Measurements from ENCODE around the gene MGAT4C. TPM values are rescaled to one million over a fixed set of nuclear protein-coding genes. Genes with fewer than 3 reads are reported as not detected.
"Not testable (repeated sequence)": the region's sequence is repeated elsewhere in the genome, so short reads cannot be mapped to it uniquely, and the experiment has no call there.

MGAT4C gene
- total RNA-seq, 2 donors from 2014 or later, result not detected

DNA sequence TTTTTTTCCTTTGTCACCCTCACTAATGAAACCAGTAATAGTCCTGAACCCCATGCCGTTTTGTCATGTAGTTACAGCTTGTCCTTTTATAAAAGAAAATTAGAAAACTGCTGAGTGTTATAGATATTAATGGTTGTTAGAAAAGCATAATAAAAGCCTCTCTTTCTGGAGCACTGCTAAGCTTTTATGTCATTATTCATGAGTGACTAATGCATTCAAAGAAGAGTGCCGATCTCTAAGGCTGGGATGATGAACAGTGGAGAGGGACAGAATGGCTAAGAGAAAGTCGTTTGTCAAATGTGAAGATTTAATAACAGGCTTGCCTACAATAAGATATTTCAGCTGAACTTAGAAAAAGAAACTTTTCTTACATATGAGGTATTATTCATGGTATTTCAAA, 121.6 kb downstream of the MGAT4C start:
- no peak overlapping the region for H3K4me3 Mint-ChIP-seq

DNA sequence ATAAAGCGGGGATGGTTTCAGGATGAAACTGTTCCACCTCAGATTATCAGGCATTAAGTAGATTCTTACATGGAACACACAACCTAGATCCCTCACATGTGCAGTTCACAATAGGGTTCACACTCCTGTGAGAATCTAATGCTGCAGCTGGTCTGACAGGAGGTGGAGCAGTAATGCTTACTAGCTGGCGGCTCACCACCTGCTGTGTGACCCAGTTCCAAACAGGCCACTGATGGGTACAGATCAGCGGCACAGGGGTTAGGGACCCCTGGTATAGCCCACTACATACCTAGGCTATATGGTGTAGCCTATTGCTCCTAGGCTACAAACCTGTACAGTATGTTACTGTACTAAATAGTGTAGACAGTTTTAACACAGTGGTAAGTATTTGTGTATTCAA, 129.3 kb downstream of the MGAT4C start:
- not testable (repeated sequence) for H3K4me1 Mint-ChIP-seq; ATAC-seq (replicated peaks)

More for the DNA sequence above, 121.6 kb downstream of the MGAT4C start:
- Mint-ChIP-seq H3K9me3 (peaks cover 18% of the 10 kb centered on the region), H3K4me1 (no peaks in the 10 kb centered on the region), H3K27ac (no peak overlapping the region), H3K36me3 (ENCODE audit: low read depth) (no peaks in the 10 kb centered on the region), H3K27me3 (no peaks in the 10 kb centered on the region)
- no peak for ATAC-seq (replicated peaks)

DNA sequence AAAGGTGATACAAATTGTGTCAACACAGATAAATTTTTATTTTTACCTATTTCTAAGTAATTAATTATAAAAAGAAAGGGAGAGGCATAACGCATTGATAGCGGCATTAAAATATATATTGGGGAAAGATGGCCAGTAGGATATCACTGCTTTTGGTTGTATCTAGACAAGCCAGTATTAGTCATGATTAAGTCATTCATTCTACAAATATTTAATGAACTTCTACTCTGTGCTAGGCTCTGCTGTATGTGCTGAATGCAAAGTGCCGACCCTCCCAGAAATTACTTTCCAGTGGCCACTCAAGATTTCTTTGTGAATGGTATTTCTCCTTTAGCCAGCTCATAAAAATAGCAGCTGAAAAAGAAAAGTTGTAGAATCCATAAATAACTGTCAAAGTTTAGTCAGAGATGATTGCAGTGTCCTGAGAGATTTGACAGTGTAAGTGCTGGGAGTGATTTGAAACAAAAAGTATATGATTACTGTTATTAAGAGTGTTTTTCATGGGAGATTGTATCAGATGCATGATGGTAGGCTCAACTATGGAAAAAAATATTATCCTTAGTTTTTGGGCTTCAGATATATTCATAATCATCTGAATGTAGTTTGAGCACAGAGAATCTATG, 133.2 kb downstream of the MGAT4C start:
- Mint-ChIP-seq H3K4me3 (no peak overlapping the region), H3K9me3 (peaks cover 3% of the 10 kb centered on the region), H3K36me3 (ENCODE audit: low read depth) (no peaks in the 10 kb centered on the region), H3K27me3 (no peaks in the 10 kb centered on the region), H3K4me1 (no peaks in the 10 kb centered on the region), H3K27ac (no peak overlapping the region)
- no peak for ATAC-seq (replicated peaks)

More for the DNA sequence above, 129.3 kb downstream of the MGAT4C start:
- not testable (repeated sequence) for H3K9me3 Mint-ChIP-seq; H3K36me3 Mint-ChIP-seq (ENCODE audit: low read depth); H3K4me3 Mint-ChIP-seq; H3K27me3 Mint-ChIP-seq; H3K27ac Mint-ChIP-seq

DNA sequence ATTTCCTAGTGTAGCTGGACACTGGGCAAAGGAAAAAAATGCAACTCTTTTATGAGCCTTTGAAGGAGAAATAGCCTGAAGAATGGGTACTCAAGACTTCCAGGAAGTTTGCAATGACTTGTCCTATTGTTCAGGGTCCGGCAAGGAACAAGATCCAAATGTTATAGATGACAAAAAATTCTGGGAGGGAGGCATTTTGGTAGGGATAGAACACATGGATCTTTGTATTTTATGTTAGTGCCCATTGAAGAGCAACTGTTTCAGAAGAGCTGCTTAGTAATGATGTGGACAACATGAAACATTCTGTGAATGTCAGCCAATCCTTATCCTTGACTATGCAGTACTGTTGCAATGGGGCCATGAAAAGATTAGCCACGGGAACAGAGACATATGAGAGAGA, 138.0 kb downstream of the MGAT4C start:
- ATAC-seq (replicated peaks), result no peak
- Mint-ChIP-seq H3K36me3 (ENCODE audit: low read depth) (no peaks in the 10 kb centered on the region), H3K4me3 (no peak overlapping the region), H3K9me3 (peaks cover 10% of the 10 kb centered on the region), H3K27me3 (no peaks in the 10 kb centered on the region), H3K4me1 (no peaks in the 10 kb centered on the region), H3K27ac (no peak overlapping the region)

DNA sequence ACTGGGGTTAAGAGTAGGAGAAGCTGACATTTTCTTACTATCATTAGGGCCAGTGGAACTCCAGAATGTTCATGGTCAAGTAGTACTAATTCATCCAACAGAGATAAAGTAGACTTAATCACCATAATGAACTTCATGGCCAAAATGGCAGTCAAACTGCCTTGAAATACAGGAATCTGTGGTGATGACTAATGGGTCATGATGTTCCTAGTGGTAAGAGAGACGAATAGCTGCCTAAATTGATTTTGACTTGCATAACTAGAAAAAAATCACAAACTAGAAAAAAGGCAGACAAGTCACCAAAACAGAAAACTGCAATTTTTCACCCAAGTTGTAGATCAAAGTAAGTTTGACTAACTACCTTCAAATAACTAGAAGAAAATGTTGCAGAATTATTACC, 138.5 kb downstream of the MGAT4C start:
- H3K4me1 Mint-ChIP-seq, result no peaks in the 10 kb centered on the region
- no peaks in the 10 kb centered on the region for H3K27me3 Mint-ChIP-seq
- peaks cover 10% of the 10 kb centered on the region for H3K9me3 Mint-ChIP-seq
- no peak overlapping the region for H3K4me3 Mint-ChIP-seq
- no peak for ATAC-seq (replicated peaks)
- H3K27ac Mint-ChIP-seq, result no peak overlapping the region
- H3K36me3 Mint-ChIP-seq (ENCODE audit: low read depth), result no peaks in the 10 kb centered on the region

DNA sequence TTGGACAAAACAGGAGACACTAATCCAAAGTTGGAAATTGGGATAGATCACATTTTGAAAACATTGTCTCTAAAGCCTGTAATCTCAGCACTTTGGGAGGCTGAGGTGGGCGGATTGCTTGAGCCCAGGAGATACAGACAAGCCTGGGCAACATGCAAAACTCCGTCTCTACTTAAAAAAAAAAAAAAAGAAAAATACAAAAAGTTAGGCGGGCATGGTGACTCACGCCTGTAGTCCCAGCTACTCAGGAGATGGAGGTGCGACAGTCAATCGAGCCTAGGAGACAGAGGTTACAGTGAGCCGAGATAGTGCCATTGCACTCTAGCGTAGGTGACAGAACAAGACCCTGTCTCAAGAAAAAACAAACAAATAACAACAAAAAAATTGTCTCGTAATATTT, 152.1 kb downstream of the MGAT4C start:
- Mint-ChIP-seq H3K9me3 (peaks cover 8% of the 10 kb centered on the region), H3K27ac (no peak overlapping the region), H3K4me3 (no peak overlapping the region), H3K4me1 (no peaks in the 10 kb centered on the region), H3K27me3 (no peaks in the 10 kb centered on the region), H3K36me3 (ENCODE audit: low read depth) (no peaks in the 10 kb centered on the region)
- no peak for ATAC-seq (replicated peaks)

DNA sequence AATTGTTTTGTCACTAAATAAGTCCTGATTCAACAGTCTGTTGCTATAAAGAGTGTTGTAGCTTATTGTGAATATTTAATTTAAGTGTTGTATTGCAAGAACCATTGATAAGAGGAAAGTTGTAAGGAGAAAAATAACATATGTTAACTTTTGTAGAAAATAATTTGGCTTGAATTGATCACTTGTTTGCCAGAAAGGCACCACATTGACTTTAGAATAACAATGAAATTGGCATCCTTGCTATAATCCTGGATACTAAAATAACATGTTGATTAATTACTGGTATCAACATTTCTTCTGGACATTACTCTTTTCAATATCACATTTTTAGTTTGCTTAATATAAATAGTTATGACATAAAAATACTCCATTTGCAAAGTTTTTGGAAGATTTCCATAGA, 159.0 kb downstream of the MGAT4C start:
- no peak for ATAC-seq (replicated peaks)
- H3K27me3 Mint-ChIP-seq, result no peaks in the 10 kb centered on the region
- H3K36me3 Mint-ChIP-seq (ENCODE audit: low read depth), result no peaks in the 10 kb centered on the region
- H3K4me3 Mint-ChIP-seq, result no peak overlapping the region
- peaks cover 4% of the 10 kb centered on the region for H3K9me3 Mint-ChIP-seq
- H3K27ac Mint-ChIP-seq, result no peak overlapping the region
- H3K4me1 Mint-ChIP-seq, result no peaks in the 10 kb centered on the region

DNA sequence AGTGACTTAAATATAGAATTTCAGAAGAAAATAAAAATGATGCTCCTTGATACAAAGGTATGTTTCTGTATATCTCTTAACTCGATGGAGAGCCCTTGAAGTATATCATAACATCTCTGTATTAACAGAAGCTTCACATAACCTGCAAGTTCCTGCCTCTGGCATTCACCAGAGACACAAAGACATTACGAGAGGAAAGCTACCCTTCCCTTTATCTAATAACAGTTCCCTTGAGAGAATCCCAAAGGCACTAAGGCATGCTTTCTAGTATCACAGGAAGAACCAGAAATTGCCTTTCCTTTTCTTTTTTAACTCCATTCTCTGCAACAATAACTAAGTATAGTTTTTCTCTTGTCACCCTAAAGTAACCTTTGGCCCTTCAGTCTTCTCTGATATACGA, 164.5 kb downstream of the MGAT4C start:
- Mint-ChIP-seq H3K9me3 (peaks cover 8% of the 10 kb centered on the region), H3K4me3 (no peak overlapping the region), H3K27ac (no peak overlapping the region), H3K27me3 (no peaks in the 10 kb centered on the region), H3K36me3 (ENCODE audit: low read depth) (no peaks in the 10 kb centered on the region), H3K4me1 (no peaks in the 10 kb centered on the region)
- no peak for ATAC-seq (replicated peaks)

DNA sequence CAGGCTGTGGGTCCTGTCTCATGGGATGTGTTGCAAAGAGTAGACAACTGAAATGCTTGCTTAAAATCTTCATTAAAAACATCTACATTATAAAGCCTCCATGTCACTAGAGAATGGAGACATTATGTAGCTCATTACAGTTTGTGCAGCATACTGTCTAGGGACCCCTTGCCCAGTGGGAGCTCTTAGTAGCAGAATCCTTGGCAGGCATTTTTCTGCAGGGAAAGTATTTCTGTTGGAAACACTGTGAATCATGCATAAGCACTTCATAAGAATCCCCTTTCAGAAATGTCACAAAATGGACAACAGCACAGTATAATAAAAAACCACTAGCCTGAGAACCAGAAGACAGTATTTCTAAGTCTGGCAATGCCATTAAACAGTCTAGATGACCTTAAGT, 174.3 kb downstream of the MGAT4C start:
- Mint-ChIP-seq H3K4me1 (no peaks in the 10 kb centered on the region), H3K9me3 (peaks cover 20% of the 10 kb centered on the region), H3K27ac (no peak overlapping the region), H3K27me3 (no peaks in the 10 kb centered on the region), H3K4me3 (no peak overlapping the region), H3K36me3 (ENCODE audit: low read depth) (no peaks in the 10 kb centered on the region)
- ATAC-seq (replicated peaks), result no peak

DNA sequence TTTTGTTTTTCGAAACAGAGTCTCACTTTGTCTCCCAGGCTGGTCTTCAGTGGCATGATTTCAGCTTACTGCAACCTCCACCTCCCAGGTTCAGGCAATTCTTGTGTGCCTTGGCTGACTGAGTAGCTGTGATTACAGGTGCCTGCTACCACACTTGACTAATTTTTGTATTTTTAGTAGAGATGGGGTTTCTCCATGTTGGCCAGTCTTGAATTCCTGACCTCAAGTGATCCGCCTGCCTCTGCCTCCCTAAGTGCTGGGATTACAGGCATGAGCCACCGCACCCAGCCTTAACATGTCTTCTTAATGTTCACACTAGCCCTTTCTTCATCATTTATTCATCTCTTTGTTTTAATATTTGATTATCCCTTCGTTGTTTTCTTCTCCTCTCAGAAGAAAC, 197.1 kb downstream of the MGAT4C start:
- not testable (repeated sequence) for H3K27me3 Mint-ChIP-seq; H3K27ac Mint-ChIP-seq; ATAC-seq (replicated peaks); H3K4me3 Mint-ChIP-seq; H3K4me1 Mint-ChIP-seq; H3K36me3 Mint-ChIP-seq (ENCODE audit: low read depth)
- peaks cover 10% of the 10 kb centered on the region for H3K9me3 Mint-ChIP-seq

DNA sequence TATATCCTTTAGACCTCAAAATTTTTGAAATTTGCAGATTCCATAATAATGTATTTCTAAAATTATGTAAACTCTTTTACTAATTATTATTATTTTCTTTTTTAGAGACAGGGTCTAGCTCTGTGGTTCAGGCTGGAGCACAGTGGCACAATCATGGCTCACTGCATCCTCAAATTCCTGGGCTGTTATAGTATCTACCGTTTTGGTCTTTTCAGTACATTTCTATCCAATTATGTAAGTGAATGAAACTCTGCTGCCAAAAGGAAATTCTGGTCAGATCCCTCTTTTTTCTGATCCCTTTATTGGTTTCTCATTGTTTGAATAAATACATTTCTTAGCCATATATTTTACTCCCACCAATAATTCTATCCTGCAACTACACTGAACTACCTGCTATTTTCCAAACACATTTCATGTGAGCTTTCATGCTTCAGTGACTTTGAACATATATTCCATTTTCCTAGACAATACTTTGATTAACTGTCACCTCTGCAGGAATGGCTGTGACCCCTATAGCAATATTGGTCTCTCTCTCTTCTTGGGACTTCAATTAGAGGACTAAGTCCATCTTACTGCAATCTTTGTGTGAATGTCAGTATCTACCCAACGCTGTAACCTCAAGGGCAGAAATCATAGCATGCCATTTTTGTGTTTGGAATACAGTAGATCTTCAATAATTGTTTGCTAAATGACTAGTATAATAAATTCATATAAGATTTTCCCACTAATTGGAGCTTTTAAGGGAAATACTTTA, 198.9 kb downstream of the MGAT4C start:
- Mint-ChIP-seq H3K27me3 (no peaks in the 10 kb centered on the region), H3K27ac (no peak overlapping the region), H3K4me3 (no peak overlapping the region), H3K36me3 (ENCODE audit: low read depth) (no peaks in the 10 kb centered on the region), H3K4me1 (no peaks in the 10 kb centered on the region), H3K9me3 (peaks cover 6% of the 10 kb centered on the region)
- no peak for ATAC-seq (replicated peaks)

DNA sequence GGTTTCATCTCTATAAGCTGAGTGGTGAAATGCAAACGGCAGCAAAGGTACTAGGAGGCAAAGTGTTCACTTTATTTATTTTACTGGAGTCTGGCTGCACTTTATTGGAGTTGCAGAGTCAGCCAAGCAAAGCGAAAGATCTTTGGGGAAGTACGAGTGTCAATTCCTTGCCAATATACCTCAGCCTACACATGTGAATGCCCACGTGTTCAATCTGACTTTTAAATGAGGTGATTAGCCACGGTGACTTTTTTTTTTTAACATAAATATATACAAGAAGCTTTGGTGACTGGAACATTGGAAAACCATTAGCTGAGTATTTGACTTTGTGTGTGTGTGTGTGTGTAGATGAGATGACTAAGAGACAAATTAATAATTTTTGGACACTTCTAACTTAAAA, 203.3 kb downstream of the MGAT4C start:
- H3K9me3 Mint-ChIP-seq, result no peaks in the 10 kb centered on the region
- no peak overlapping the region for H3K27ac Mint-ChIP-seq
- H3K27me3 Mint-ChIP-seq, result no peaks in the 10 kb centered on the region
- H3K4me1 Mint-ChIP-seq, result no peaks in the 10 kb centered on the region
- H3K36me3 Mint-ChIP-seq (ENCODE audit: low read depth), result no peaks in the 10 kb centered on the region
- no peak overlapping the region for H3K4me3 Mint-ChIP-seq
- no peak for ATAC-seq (replicated peaks)

DNA sequence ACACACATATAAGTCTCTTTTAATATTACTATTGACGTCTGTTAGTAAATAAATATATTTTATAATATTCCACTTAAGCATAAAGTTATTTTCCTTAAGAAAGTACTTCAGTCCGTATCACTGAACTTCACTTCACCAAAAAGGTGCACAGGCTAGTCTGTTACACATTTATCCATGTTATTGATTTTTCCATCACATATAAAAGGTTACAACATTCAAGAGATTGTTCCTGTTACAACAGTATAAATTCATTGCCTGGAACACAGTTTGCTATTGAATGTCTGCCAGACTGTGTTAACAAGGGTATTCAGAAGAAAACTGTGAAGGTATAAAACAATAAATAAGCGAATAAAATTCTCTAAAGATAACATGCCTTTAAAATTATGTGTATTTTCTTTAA, 206.2 kb downstream of the MGAT4C start:
- Mint-ChIP-seq H3K4me3 (no peak overlapping the region), H3K36me3 (ENCODE audit: low read depth) (no peaks in the 10 kb centered on the region), H3K4me1 (no peaks in the 10 kb centered on the region), H3K9me3 (peaks cover 5% of the 10 kb centered on the region), H3K27ac (no peak overlapping the region), H3K27me3 (no peaks in the 10 kb centered on the region)
- no peak for ATAC-seq (replicated peaks)

DNA sequence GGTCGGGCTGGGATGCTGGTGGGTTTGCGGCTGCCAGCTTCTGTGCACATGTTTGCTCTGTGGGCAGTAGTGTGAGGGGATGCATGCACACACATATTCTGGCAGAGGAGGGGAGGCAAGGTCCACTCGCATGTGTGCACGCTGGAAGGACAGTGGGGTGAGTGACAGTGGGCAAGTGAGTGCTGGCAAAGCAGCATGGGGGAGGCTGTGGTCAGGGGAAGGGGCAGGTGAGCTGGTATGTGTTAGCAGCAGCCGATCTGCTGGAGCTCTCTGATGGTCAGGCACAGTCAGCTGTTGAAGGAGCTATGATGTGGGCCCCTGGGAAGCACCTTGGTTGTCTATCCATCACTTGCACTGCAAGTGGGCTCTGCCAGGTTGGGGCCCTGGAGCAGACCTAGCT, 211.8 kb downstream of the MGAT4C start:
- H3K4me1 Mint-ChIP-seq, result no peaks in the 10 kb centered on the region
- peaks cover 25% of the 10 kb centered on the region for H3K9me3 Mint-ChIP-seq
- H3K36me3 Mint-ChIP-seq (ENCODE audit: low read depth), result no peaks in the 10 kb centered on the region
- ATAC-seq (replicated peaks), result no peak
- no peaks in the 10 kb centered on the region for H3K27me3 Mint-ChIP-seq
- no peak overlapping the region for H3K4me3 Mint-ChIP-seq
- H3K27ac Mint-ChIP-seq, result no peak overlapping the region

DNA sequence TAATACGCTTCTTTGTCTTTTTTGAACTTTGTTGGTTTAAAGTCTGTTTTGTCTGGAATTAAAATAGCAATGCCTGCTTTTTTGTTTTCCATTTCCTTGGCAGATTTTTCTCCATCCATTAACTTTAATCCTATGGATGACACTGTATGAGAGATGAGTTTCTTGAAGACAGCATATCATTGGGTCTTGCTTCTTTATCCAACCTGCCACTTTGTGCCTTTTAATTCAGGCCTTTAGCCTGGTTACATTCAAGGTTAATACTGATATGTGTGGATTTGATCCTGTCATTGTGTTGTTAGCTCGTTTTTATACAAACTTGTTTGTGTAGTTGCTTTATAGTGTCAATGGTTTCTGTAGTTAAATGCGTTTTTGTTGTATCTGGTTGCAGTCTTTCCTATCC, 214.1 kb downstream of the MGAT4C start:
- Mint-ChIP-seq H3K4me3 (no peak overlapping the region), H3K36me3 (ENCODE audit: low read depth) (no peaks in the 10 kb centered on the region), H3K27me3 (no peaks in the 10 kb centered on the region), H3K4me1 (no peaks in the 10 kb centered on the region), H3K27ac (no peak overlapping the region), H3K9me3 (peaks cover 42% of the 10 kb centered on the region)
- ATAC-seq (replicated peaks), result no peak
